Measurements from ENCODE around the gene KAZN.

Gene KAZN

DNA sequence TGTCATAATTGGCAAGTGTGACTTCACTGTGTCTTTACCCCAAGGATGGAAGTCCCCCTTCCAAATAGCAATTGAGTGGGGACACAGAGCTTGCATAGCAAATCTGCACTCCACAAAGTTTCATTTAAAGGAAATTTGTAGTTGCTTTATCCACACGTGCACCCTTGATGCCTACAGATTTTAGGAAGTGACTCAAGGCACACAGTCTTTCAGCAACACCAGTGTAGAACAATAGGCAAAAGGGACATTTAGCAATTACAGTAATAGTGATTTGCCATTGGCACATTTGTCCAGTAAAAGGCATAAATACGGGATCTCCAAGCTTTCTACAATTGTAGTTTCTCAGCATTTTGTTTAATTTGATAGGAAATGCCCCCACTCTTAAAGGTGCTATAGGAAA lies 43.4 kb upstream of the KAZN start:
- Histone ChIP-seq H3K36me3 (ENCODE audit: control insufficient read depth in 2 of 2, insufficient read depth in 1 of 2, low read length in 2 of 2) (no peaks in the 10 kb centered on the region), H3K4me3 (ENCODE audit: low read depth, low read length) (no peak overlapping the region), H3K4me1 (ENCODE audit: control insufficient read depth, insufficient read depth, low read length) (no peaks in the 10 kb centered on the region), H3K9me3 (ENCODE audit: control insufficient read depth, insufficient read depth, low read depth, low read length) (no peaks in the 10 kb centered on the region), H3K27ac (ENCODE audit: extremely low read depth, low read depth, low read length) (no peak overlapping the region)
- TF ChIP-seq SCRT2 (tag by site-specific recombination; IDR thresholded peaks at IDR 0.05) (no peak), ZNF530 (tag by site-specific recombination; IDR thresholded peaks at IDR 0.05; ENCODE audit: low read depth) (no peak), ZNF48 (tag by site-specific recombination; IDR thresholded peaks at IDR 0.05) (no peak), KLF7 (tag by site-specific recombination; IDR thresholded peaks at IDR 0.05; ENCODE audit: borderline replicate concordance) (no peak), ZNF274 (IDR thresholded peaks at IDR 0.05; ENCODE audit: low read length) (no peak), ZNF274 (tag by site-specific recombination; IDR thresholded peaks at IDR 0.05; ENCODE audit: borderline replicate concordance) (no peak), ZNF792 (tag by site-specific recombination; IDR thresholded peaks at IDR 0.05) (no peak), ZNF391 (tag by site-specific recombination; IDR thresholded peaks at IDR 0.05; ENCODE audit: borderline replicate concordance, low read depth) (no peak)
- ChIA-PET POLR2A (no interaction called here), CTCF (no interaction called here)

DNA sequence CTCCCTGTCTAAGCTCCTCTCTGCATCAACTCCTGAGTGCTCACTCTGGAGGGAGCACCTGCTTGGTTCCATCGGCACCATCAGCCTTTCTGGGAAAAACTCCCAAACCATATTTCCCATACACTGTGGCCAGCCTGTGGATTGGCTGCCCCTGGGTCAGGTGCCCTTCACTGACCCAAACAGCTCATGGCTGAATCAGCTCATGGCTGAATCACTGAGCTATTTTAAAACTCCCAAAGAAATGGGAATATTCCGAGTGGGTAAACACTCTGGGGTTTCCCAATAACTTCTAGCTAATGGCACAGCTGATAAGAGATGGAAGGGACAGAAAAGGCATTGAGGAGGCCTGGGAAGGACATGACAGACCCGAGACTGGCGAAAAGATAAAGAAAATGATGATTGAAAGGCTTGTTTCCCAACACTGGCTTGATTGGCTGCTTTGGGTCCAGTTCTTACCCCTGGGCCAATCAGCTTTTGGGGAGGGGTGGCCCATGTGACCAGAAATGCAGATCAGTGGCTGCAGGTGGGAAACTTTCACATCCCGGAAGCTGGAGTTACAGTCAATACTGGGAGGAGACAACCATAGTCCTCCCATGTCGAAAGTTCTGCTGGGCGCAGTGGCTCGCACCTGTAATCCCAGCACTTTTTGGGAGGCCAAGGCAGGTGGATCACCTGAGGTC lies 37.3 kb upstream of the KAZN start:
- TF ChIP-seq ZNF48 (tag by site-specific recombination; IDR thresholded peaks at IDR 0.05) (no peak), KLF10 (tag by site-specific recombination; IDR thresholded peaks at IDR 0.05) (no peak), OVOL3 (tag by site-specific recombination; IDR thresholded peaks at IDR 0.05) (no peak), ZNF423 (tag by site-specific recombination; IDR thresholded peaks at IDR 0.05) (no peak), ZNF580 (tag by site-specific recombination; IDR thresholded peaks at IDR 0.05) (no peak), ZFP69B (tag by site-specific recombination; IDR thresholded peaks at IDR 0.05) (no peak), REST (tag by site-specific recombination; IDR thresholded peaks at IDR 0.05) (no peak), HOXC10 (CRISPR knock-in tag; IDR thresholded peaks at IDR 0.05) (no peak), ZNF174 (tag by site-specific recombination; IDR thresholded peaks at IDR 0.05) (no peak), IKZF3 (tag by site-specific recombination; IDR thresholded peaks at IDR 0.05) (no peak), ZNF202 (tag by site-specific recombination; IDR thresholded peaks at IDR 0.05; ENCODE audit: borderline replicate concordance) (no peak), ZNF600 (tag by site-specific recombination; IDR thresholded peaks at IDR 0.05) (no peak), ZNF670 (tag by site-specific recombination; IDR thresholded peaks at IDR 0.05; ENCODE audit: low read depth) (no peak)
- TF ChIP-seq, protein P1, sequence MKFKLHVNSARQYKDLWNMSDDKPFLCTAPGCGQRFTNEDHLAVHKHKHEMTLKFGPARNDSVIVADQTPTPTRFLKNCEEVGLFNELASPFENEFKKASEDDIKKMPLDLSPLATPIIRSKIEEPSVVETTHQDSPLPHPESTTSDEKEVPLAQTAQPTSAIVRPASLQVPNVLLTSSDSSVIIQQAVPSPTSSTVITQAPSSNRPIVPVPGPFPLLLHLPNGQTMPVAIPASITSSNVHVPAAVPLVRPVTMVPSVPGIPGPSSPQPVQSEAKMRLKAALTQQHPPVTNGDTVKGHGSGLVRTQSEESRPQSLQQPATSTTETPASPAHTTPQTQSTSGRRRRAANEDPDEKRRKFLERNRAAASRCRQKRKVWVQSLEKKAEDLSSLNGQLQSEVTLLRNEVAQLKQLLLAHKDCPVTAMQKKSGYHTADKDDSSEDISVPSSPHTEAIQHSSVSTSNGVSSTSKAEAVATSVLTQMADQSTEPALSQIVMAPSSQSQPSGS (tag by site-specific recombination; IDR thresholded peaks at IDR 0.05; ENCODE audit: low read depth) = no peak
- TF ChIP-seq, protein P2, sequence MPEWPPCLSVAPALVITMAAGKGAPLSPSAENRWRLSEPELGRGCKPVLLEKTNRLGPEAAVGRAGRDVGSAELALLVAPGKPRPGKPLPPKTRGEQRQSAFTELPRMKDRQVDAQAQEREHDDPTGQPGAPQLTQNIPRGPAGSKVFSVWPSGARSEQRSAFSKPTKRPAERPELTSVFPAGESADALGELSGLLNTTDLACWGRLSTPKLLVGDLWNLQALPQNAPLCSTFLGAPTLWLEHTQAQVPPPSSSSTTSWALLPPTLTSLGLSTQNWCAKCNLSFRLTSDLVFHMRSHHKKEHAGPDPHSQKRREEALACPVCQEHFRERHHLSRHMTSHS (tag by site-specific recombination; IDR thresholded peaks at IDR 0.05) = no peak
- TF ChIP-seq, protein P3, sequence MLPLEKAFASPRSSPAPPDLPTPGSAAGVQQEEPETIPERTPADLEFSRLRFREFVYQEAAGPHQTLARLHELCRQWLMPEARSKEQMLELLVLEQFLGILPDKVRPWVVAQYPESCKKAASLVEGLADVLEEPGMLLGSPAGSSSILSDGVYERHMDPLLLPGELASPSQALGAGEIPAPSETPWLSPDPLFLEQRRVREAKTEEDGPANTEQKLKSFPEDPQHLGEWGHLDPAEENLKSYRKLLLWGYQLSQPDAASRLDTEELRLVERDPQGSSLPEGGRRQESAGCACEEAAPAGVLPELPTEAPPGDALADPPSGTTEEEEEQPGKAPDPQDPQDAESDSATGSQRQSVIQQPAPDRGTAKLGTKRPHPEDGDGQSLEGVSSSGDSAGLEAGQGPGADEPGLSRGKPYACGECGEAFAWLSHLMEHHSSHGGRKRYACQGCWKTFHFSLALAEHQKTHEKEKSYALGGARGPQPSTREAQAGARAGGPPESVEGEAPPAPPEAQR (tag by site-specific recombination; IDR thresholded peaks at IDR 0.05) = no peak
- TF ChIP-seq, protein P4, sequence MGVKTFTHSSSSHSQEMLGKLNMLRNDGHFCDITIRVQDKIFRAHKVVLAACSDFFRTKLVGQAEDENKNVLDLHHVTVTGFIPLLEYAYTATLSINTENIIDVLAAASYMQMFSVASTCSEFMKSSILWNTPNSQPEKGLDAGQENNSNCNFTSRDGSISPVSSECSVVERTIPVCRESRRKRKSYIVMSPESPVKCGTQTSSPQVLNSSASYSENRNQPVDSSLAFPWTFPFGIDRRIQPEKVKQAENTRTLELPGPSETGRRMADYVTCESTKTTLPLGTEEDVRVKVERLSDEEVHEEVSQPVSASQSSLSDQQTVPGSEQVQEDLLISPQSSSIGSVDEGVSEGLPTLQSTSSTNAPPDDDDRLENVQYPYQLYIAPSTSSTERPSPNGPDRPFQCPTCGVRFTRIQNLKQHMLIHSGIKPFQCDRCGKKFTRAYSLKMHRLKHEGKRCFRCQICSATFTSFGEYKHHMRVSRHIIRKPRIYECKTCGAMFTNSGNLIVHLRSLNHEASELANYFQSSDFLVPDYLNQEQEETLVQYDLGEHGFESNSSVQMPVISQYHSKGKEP (tag by site-specific recombination; IDR thresholded peaks at IDR 0.05) = no peak
- POLR2A ChIA-PET = no interaction called here
- CTCF ChIA-PET = interaction anchor here (0.5 kb wide), 1 partner anchor 477 kb away, joined by 3 read pairs; no protein-coding TSS in a partner anchor
- no peaks in the 10 kb centered on the region for H3K4me1 ChIP-seq (ENCODE audit: control insufficient read depth, insufficient read depth, low read length)
- no peaks in the 10 kb centered on the region for H3K9me3 ChIP-seq (ENCODE audit: control insufficient read depth, insufficient read depth, low read depth, low read length)
- no peak overlapping the region for H3K4me3 ChIP-seq (ENCODE audit: low read depth, low read length)
- no peak overlapping the region for H3K27ac ChIP-seq (ENCODE audit: extremely low read depth, low read depth, low read length)
- H3K36me3 ChIP-seq (ENCODE audit: control insufficient read depth in 2 of 2, insufficient read depth in 1 of 2, low read length in 2 of 2) = no peaks in the 10 kb centered on the region

Data from HEK293 (cell line).